ENCODE measurements around the gene CAB39. TPM values are rescaled to one million over a fixed set of nuclear protein-coding genes. Genes with fewer than 3 reads are reported as not detected.

Gene CAB39
- total RNA-seq, 4 donors from 2014 or later: 88.5 to 115 (median 108) TPM

DNA sequence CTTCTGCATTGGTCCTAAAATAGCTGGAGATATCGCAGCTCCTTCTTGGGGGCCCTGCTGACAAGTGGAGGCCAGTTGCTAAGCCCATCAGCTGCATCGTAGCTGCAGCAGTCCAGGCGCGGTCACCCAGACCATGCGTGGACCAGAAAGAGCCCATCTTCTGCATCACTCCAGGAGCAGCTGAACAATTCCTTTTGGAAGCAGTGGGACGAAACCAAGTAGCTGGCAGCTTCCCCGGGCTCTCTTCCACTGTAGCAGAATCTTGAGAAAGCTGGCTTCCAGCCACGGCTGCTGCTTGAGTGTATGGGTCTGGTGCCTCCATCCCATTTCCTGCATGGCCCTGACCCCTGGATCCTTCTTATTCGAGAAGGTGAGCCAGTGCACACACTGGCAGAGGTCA, 22.2 kb upstream of the CAB39 start:
- no peaks in the 10 kb centered on the region for H3K9me3 ChIP-seq
- peak; percentile 41 for ATAC-seq
- TF ChIP-seq EP300 (IDR thresholded peaks at IDR 0.05) (no peak), POLR2AphosphoS5 (IDR thresholded peaks at IDR 0.05) (no peak), POLR2A (IDR thresholded peaks at IDR 0.05) (no peak)
- TF ChIP-seq, protein P1, sequence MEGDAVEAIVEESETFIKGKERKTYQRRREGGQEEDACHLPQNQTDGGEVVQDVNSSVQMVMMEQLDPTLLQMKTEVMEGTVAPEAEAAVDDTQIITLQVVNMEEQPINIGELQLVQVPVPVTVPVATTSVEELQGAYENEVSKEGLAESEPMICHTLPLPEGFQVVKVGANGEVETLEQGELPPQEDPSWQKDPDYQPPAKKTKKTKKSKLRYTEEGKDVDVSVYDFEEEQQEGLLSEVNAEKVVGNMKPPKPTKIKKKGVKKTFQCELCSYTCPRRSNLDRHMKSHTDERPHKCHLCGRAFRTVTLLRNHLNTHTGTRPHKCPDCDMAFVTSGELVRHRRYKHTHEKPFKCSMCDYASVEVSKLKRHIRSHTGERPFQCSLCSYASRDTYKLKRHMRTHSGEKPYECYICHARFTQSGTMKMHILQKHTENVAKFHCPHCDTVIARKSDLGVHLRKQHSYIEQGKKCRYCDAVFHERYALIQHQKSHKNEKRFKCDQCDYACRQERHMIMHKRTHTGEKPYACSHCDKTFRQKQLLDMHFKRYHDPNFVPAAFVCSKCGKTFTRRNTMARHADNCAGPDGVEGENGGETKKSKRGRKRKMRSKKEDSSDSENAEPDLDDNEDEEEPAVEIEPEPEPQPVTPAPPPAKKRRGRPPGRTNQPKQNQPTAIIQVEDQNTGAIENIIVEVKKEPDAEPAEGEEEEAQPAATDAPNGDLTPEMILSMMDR (IDR thresholded peaks at IDR 0.05): no peak
- WGBS, 2 donors (ENCODE audit: low coverage in 1 of 2): 34% methylated on average over 6 of the region's 9 CpGs; no CpG with 5 or more reads in 1 of the 2 donors
- no peaks in the 10 kb centered on the region for H3K36me3 ChIP-seq
- H3K27ac ChIP-seq: no peak overlapping the region
- no peak overlapping the region for H3K4me3 ChIP-seq
- H3K4me1 ChIP-seq: peaks cover 0 to 4% (median 0%) of the 10 kb centered on the region in 3 donors
- no peaks in the 10 kb centered on the region for H3K27me3 ChIP-seq

- Histone ChIP-seq H3K4me3 (no peak overlapping the region), H3K4me1 (peaks cover 0 to 4% (median 0%) of the 10 kb centered on the region in 3 donors), H3K9me3 (no peaks in the 10 kb centered on the region), H3K27me3 (no peaks in the 10 kb centered on the region), H3K36me3 (no peaks in the 10 kb centered on the region), H3K27ac (no peak overlapping the region)
- TF ChIP-seq POLR2AphosphoS5 (IDR thresholded peaks at IDR 0.05): no peak
- no peak for TF ChIP-seq POLR2A (IDR thresholded peaks at IDR 0.05)
- TF ChIP-seq, protein P1 (IDR thresholded peaks at IDR 0.05): no peak
- TF ChIP-seq EP300 (IDR thresholded peaks at IDR 0.05): no peak
- 80% methylated on average over 4 of the region's 4 CpGs; no CpG with 5 or more reads in 1 of the 2 donors for WGBS, 2 donors (ENCODE audit: low coverage in 1 of 2)
- no peak for ATAC-seq
Observed at GRCh38 chr2:230691005-230691647, 21.5 kb upstream of the CAB39 start.

GRCh38 chr2:230692760-230693159, 19.9 kb upstream of the CAB39 start:
- ATAC-seq: no peak
- TF ChIP-seq EP300 (IDR thresholded peaks at IDR 0.05) (no peak), POLR2AphosphoS5 (IDR thresholded peaks at IDR 0.05) (no peak), POLR2A (IDR thresholded peaks at IDR 0.05) (no peak)
- TF ChIP-seq, protein P1 (IDR thresholded peaks at IDR 0.05): no peak

GRCh38 chr2:230693411-230693810, 19.2 kb upstream of the CAB39 start:
- ATAC-seq: no peak

More at GRCh38 chr2:230692760-230693159, 19.9 kb upstream of the CAB39 start:
- H3K4me3 ChIP-seq: no peak overlapping the region
- 73 to 75% methylated on average over 2 of the region's 2 CpGs for WGBS, 2 donors (ENCODE audit: low coverage in 1 of 2)
- H3K27me3 ChIP-seq: no peaks in the 10 kb centered on the region
- H3K9me3 ChIP-seq: no peaks in the 10 kb centered on the region
- H3K36me3 ChIP-seq: no peaks in the 10 kb centered on the region
- H3K4me1 ChIP-seq: peaks cover 0 to 4% (median 0%) of the 10 kb centered on the region in 3 donors
- H3K27ac ChIP-seq: no peak overlapping the region

GRCh38 chr2:230694241-230694640, 18.4 kb upstream of the CAB39 start:
- Histone ChIP-seq H3K4me1 (peaks cover 0 to 4% (median 0%) of the 10 kb centered on the region in 3 donors), H3K27ac (no peak overlapping the region), H3K36me3 (no peaks in the 10 kb centered on the region), H3K27me3 (no peaks in the 10 kb centered on the region), H3K4me3 (no peak overlapping the region), H3K9me3 (no peaks in the 10 kb centered on the region)
- TF ChIP-seq POLR2AphosphoS5 (IDR thresholded peaks at IDR 0.05): no peak
- no peak for TF ChIP-seq POLR2A (IDR thresholded peaks at IDR 0.05)
- TF ChIP-seq EP300 (IDR thresholded peaks at IDR 0.05): no peak
- TF ChIP-seq, protein P1 (IDR thresholded peaks at IDR 0.05): no peak
- ATAC-seq: no peak
- WGBS, 2 donors (ENCODE audit: low coverage in 1 of 2): 80 to 89% methylated on average over 1 to 3 of the region's 3 CpGs

More at GRCh38 chr2:230693411-230693810, 19.2 kb upstream of the CAB39 start:
- H3K9me3 ChIP-seq: no peaks in the 10 kb centered on the region
- H3K27ac ChIP-seq: no peak overlapping the region
- no peak overlapping the region for H3K4me3 ChIP-seq
- 82% methylated on average over 2 of the region's 6 CpGs; no CpG with 5 or more reads in 1 of the 2 donors for WGBS, 2 donors (ENCODE audit: low coverage in 1 of 2)
- H3K27me3 ChIP-seq: no peaks in the 10 kb centered on the region
- peaks cover 0 to 4% (median 0%) of the 10 kb centered on the region in 3 donors for H3K4me1 ChIP-seq
- H3K36me3 ChIP-seq: no peaks in the 10 kb centered on the region
- no peak for TF ChIP-seq EP300 (IDR thresholded peaks at IDR 0.05)
